GM12878 (cell line): Measurements from ENCODE around the gene PRKRIP1. TPM values are rescaled to one million over a fixed set of nuclear protein-coding genes. Genes with fewer than 3 reads are reported as not detected.
A peak's percentile ranks its signal among the peaks of the same experiment; 100 is the strongest.

Source experiments
- ATF2 ChIP-seq: IDR thresholded peaks from 2 replicates; pipeline ENCODE4 v1.6.1; 2012; ENCODE audit warnings: low read length, inconsistent platforms
- BCL3 ChIP-seq: IDR thresholded peaks from 2 replicates; pipeline ENCODE4 v1.6.1; 2011; ENCODE audit warnings: borderline replicate concordance, low read depth, mild to moderate bottlenecking, moderate library complexity, low read length; ENCODE audit not compliant: insufficient read depth, poor library complexity, severe bottlenecking
- BCLAF1 ChIP-seq: fragments of 450-650 bp; IDR thresholded peaks from 2 replicates; pipeline ENCODE4 v1.6.1; 2017; ENCODE audit warnings: antibody characterized with exemption, mild to moderate bottlenecking, moderate library complexity
- ELK1 ChIP-seq: IDR thresholded peaks from 2 replicates; pipeline ENCODE4 v1.6.1; 2012; ENCODE audit warnings: low read depth, low read length, improper control_type of control experiment
- FOS ChIP-seq: IDR thresholded peaks from 3 replicates; pipeline ENCODE4 v1.6.1; 2011; ENCODE audit warnings: borderline replicate concordance; ENCODE audit not compliant: insufficient read length; ENCODE audit errors: extremely low read depth
- FOXK2 ChIP-seq: fragments of 450-650 bp; IDR thresholded peaks from 2 replicates; pipeline ENCODE4 v1.6.1; 2017; ENCODE audit warnings: mild to moderate bottlenecking, moderate library complexity
- KDM1A ChIP-seq: fragments of 200-600 bp; sonication (generic); IDR thresholded peaks from 2 replicates; pipeline ENCODE4 v1.6.1; 2016; ENCODE audit warnings: borderline replicate concordance
- MTA2 ChIP-seq: fragments of 450-650 bp; IDR thresholded peaks from 2 replicates; pipeline ENCODE4 v1.6.1; 2016; ENCODE audit warnings: low read depth, mild to moderate bottlenecking, moderate library complexity
- MXI1 ChIP-seq: fragments of 150-350 bp; IDR thresholded peaks from 2 replicates; pipeline ENCODE4 v1.6.1; 2011; ENCODE audit warnings: low read depth, mild to moderate bottlenecking, inconsistent platforms, low read length, improper control_type of control experiment
- MYC ChIP-seq: IDR thresholded peaks from 2 replicates; pipeline ENCODE4 v1.6.1; 2011; ENCODE audit warnings: mild to moderate bottlenecking, low read length, moderate library complexity, inconsistent platforms; ENCODE audit not compliant: insufficient read depth, insufficient replicate concordance, insufficient read length, severe bottlenecking
- PAX5 ChIP-seq: IDR thresholded peaks from 2 replicates; pipeline ENCODE4 v1.6.1; 2011; ENCODE audit warnings: low read depth, low read length, borderline replicate concordance
- POLR2A ChIP-seq: IDR thresholded peaks from 2 replicates; pipeline ENCODE4 v1.6.1; 2011; ENCODE audit warnings: low read depth, mild to moderate bottlenecking, low read length
- POU2F2 ChIP-seq: IDR thresholded peaks from 3 replicates; pipeline ENCODE4 v1.6.1; 2011; ENCODE audit warnings: low read depth, mild to moderate bottlenecking, low read length, borderline replicate concordance
- RELA ChIP-seq: fragments of 450-650 bp; IDR thresholded peaks from 2 replicates; pipeline ENCODE4 v1.8.0; 2014; ENCODE audit warnings: borderline replicate concordance; ENCODE audit not compliant: partially characterized antibody
- RUNX3 ChIP-seq: IDR thresholded peaks from 2 replicates; pipeline ENCODE4 v1.6.1; 2012; ENCODE audit warnings: low read length, inconsistent platforms
- SKIL ChIP-seq: fragments of 450-650 bp; IDR thresholded peaks from 2 replicates; pipeline ENCODE4 v1.6.1; 2017; ENCODE audit warnings: mild to moderate bottlenecking, low read depth, inconsistent platforms; ENCODE audit not compliant: poor library complexity, severe bottlenecking
- SREBF2 ChIP-seq: IDR thresholded peaks from 2 replicates; pipeline ENCODE4 v1.6.1; 2012; ENCODE audit warnings: mild to moderate bottlenecking, low read length
- ZSCAN29 ChIP-seq: fragments of 450-650 bp; IDR thresholded peaks from 2 replicates; pipeline ENCODE4 v1.6.1; 2017; ENCODE audit warnings: mild to moderate bottlenecking, moderate library complexity
- polyA plus RNA-seq, 11 experiments: library from polyadenylated mRNA; depleted of rRNA in 4 of 11; unstranded in 6 of 11; stranded (reverse) in 5 of 11; fragments of >200 nt; fragmentation: Nextera tagmentation in 4 of 11; fragmentation: Illumina TruSeq in 1 of 11; extraction: Ambion mirVana in 4 of 11; extraction: Trizol in 1 of 11; gene quantifications; 1 replicate in 1 of 11; 2 replicates in 10 of 11; pipeline versions ENCODE4 v1.2.1 to v1.2.3, GENCODE V29; 2011 to 2016; ENCODE audit warnings: inconsistent platforms in 2 of 11, missing spikeins in 2 of 11, low read depth in 1 of 11
- total RNA-seq, 4 experiments: library from RNA; depleted of rRNA in 3 of 4; stranded (reverse); fragments of >200 nt in 3 of 4; fragmentation: Illumina TruSeq in 1 of 4; extraction: Trizol in 1 of 4; gene quantifications; 2 replicates each; pipeline versions ENCODE4 v1.2.1 to v1.2.3, GENCODE V29; 2013 to 2021

PRKRIP1 gene
- total and polyA plus RNA-seq, 10 of the 15 experiments (the other 5 are each of a cell fraction or from before 2014, with no cell fraction given), result 17.0 to 38.4 (median 25.5) TPM

- no peak for TF ChIP-seq BCL3
- TF ChIP-seq POLR2A, result peak; percentile 95
- no peak for TF ChIP-seq KDM1A
- TF ChIP-seq POU2F2, result peak; percentile 37; the same call in 1 of the 3 replicates
- no peak for TF ChIP-seq MTA2
- TF ChIP-seq RELA, result no peak
- no peak for TF ChIP-seq FOS
- no peak for TF ChIP-seq ATF2
- no peak for TF ChIP-seq SKIL
- TF ChIP-seq FOXK2, result no peak
- peak; percentile 94 for TF ChIP-seq MXI1
- TF ChIP-seq RUNX3, result peak; percentile 41; the same call in 1 of the 2 replicates
- no peak for TF ChIP-seq BCLAF1
- TF ChIP-seq ELK1, result peak; percentile 98
- TF ChIP-seq PAX5, result no peak
- TF ChIP-seq SREBF2, result no peak
- no peak for TF ChIP-seq MYC
- TF ChIP-seq ZSCAN29, result no peak
These were observed 68.6 kb downstream of the PRKRIP1 start, which contains the start of the genes ALKBH4 and LRWD1 (continued) for GRCh38 chr7:102464577-102465280.
